Panc1 (cell line): ENCODE results near the gene BRF1. TPM values are rescaled to one million over a fixed set of nuclear protein-coding genes. Genes with fewer than 3 reads are reported as not detected.

Experiments used
- ATAC-seq: fragments of 200-7000 bp; cut with Tn5 transposase; 2 replicates; pipeline ENCODE4 v1.9.1; 2020; ENCODE audit warnings: mild to moderate bottlenecking, moderate library complexity
- BruUV-seq: library from RNA; stranded (reverse); fragments of 400-500 nt; replicated peaks from 2 replicates; lab custom pipeline; 2021; lab: Mats Ljungman, UMichigan
- CTCF ChIA-PET: fragments of 300-600 bp; sonication (Branson Sonifier 250); formaldehyde crosslinking; loops from one replicate; lab custom pipeline; 2022; ENCODE audit warnings: antibody characterized with exemption; lab: Charles Lee
- POLR2A ChIA-PET: fragments of 300-600 bp; sonication (Branson Sonifier 250); formaldehyde crosslinking; loops from one replicate; lab custom pipeline; 2022; ENCODE audit warnings: antibody characterized with exemption; lab: Charles Lee
- DNase-seq: peaks from one replicate; pipeline ENCODE4 v3.0.0-alpha.2; 2010; ENCODE audit warnings: low read depth, low spot score
- H3K27ac ChIP-seq: 2 replicates; pipeline ENCODE4 v1.5.1; 2011; ENCODE audit warnings: mild to moderate bottlenecking, low read length, inconsistent platforms
- H3K27me3 ChIP-seq: fragments of 200-500 bp; sonication (Bioruptor generic); 2 replicates; pipeline ENCODE4 v1.6.0; 2014; ENCODE audit warnings: low read length, inconsistent platforms; ENCODE audit not compliant: control insufficient read depth, insufficient read depth
- H3K36me3 ChIP-seq: fragments of 200-500 bp; sonication (Bioruptor generic); 2 replicates; pipeline ENCODE4 v1.5.1; 2014; ENCODE audit warnings: inconsistent platforms, mild to moderate bottlenecking, low read length, moderate library complexity; ENCODE audit not compliant: control insufficient read depth, insufficient read depth
- H3K4me1 ChIP-seq: 2 replicates; pipeline ENCODE4 v1.5.1; 2011; ENCODE audit warnings: inconsistent platforms, mild to moderate bottlenecking, low read length, moderate library complexity; ENCODE audit not compliant: control insufficient read depth, insufficient read depth
- H3K4me3 ChIP-seq, 2 experiments: 2 replicates each; pipeline ENCODE4 v1.5.1; 2011 to 2012; ENCODE audit warnings: low read depth in 2 of 2, low read length in 2 of 2, mild to moderate bottlenecking in 2 of 2, inconsistent platforms in 1 of 2, moderate library complexity in 1 of 2
- H3K9me3 ChIP-seq: fragments of 200-500 bp; sonication (Bioruptor generic); 2 replicates; pipeline ENCODE4 v1.5.1; 2014; ENCODE audit warnings: low read depth, mild to moderate bottlenecking, inconsistent platforms, low read length, moderate library complexity; ENCODE audit not compliant: control insufficient read depth, insufficient read depth
- POLR2AphosphoS5 ChIP-seq: IDR thresholded peaks from 2 replicates; pipeline ENCODE4 v1.6.1; 2012; ENCODE audit warnings: mild to moderate bottlenecking, low read depth, low read length, moderate library complexity
- SIN3A ChIP-seq: IDR thresholded peaks from 2 replicates; pipeline ENCODE4 v1.6.1; 2012; ENCODE audit warnings: low read depth, mild to moderate bottlenecking, low read length, moderate library complexity, borderline replicate concordance; ENCODE audit not compliant: insufficient read depth
- TCF7L2 ChIP-seq: IDR thresholded peaks from 2 replicates; pipeline ENCODE4 v1.6.1; 2011; ENCODE audit warnings: mild to moderate bottlenecking, low read depth, low read length, inconsistent platforms
- in situ Hi-C: cut with HindIII; loops from 2 replicates; pipeline ENCODE4 v1.10.0; 2016; ENCODE audit warnings: low sequenced_read_pairs, low pct_unique_long_range_greater_than_20kb
- intact Hi-C: fragments of 100-400 bp; cut with micrococcal nuclease; formaldehyde crosslinking; loops from one replicate; pipeline ENCODE4 v1.10.0; 2022; ENCODE audit not compliant: unreplicated experiment
- total RNA-seq: library from RNA; stranded (reverse); gene quantifications from one replicate; pipeline ENCODE4 v1.2.1, GENCODE V29; 2021; ENCODE audit not compliant: unreplicated experiment
- TF ChIP-seq, protein P1 (sequence below), 2 experiments: IDR thresholded peaks; 2 replicates each; pipeline ENCODE4 v1.6.1; 2011 to 2012; ENCODE audit warnings: low read depth in 2 of 2, control low read depth in 1 of 2, low read length in 1 of 2, mild to moderate bottlenecking in 1 of 2, moderate library complexity in 1 of 2; ENCODE audit not compliant: insufficient read depth in 1 of 2
- TF ChIP-seq, protein P2 (sequence below): fragments of 450-650 bp; IDR thresholded peaks from 2 replicates; pipeline ENCODE4 v1.5.1; 2017; ENCODE audit warnings: mild to moderate bottlenecking

BRF1 gene
- total RNA-seq, 1 experiment from 2014 or later = 25.0 TPM

DNA sequence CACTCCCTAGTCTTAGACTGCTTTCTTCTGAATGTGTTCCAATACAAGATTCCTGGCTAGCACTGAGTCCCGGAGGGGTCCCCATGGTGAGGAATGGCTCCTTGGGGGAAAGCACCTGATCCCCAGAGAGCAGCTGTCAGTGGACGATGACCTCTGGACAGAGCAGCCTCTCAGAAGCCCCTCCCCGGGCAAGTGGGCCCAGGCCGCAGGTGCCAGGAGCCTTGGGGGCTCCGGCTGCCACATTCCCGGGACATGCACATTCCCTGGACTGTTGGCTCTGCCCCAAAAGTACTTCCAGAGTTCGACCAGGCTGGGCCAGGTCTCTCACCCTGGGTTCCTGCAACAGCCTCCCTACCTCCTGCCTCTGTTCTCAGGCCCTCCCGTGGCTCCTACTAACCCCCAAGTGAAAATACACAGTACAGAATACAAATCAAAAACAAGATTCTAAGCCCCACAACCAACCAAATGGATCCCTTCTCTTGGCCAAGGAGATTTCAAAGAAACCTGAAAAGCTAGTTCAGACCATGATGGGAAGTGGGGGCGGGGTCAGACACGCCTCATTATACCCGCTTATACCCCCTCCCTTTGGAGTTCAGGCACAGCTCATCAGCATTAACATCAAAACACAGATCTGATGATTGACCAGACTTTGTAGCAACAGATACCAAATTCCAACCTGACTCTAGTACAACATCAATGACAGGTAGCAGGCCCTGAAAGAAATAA is 75.8 kb downstream of the BRF1 start:
- Histone ChIP-seq H3K9me3 (no peaks in the 10 kb centered on the region), H3K27ac (no peak overlapping the region), H3K4me1 (no peaks in the 10 kb centered on the region), H3K36me3 (no peaks in the 10 kb centered on the region), H3K4me3 (no peak overlapping the region), H3K27me3 (no peaks in the 10 kb centered on the region)
- ChIA-PET POLR2A (interaction anchor here (0.7 kb wide), 1 partner anchor 61 kb away, joined by 5 read pairs; no protein-coding TSS in a partner anchor), CTCF (no interaction called here)
- no peak for TF ChIP-seq POLR2AphosphoS5
- TF ChIP-seq, protein P1, sequence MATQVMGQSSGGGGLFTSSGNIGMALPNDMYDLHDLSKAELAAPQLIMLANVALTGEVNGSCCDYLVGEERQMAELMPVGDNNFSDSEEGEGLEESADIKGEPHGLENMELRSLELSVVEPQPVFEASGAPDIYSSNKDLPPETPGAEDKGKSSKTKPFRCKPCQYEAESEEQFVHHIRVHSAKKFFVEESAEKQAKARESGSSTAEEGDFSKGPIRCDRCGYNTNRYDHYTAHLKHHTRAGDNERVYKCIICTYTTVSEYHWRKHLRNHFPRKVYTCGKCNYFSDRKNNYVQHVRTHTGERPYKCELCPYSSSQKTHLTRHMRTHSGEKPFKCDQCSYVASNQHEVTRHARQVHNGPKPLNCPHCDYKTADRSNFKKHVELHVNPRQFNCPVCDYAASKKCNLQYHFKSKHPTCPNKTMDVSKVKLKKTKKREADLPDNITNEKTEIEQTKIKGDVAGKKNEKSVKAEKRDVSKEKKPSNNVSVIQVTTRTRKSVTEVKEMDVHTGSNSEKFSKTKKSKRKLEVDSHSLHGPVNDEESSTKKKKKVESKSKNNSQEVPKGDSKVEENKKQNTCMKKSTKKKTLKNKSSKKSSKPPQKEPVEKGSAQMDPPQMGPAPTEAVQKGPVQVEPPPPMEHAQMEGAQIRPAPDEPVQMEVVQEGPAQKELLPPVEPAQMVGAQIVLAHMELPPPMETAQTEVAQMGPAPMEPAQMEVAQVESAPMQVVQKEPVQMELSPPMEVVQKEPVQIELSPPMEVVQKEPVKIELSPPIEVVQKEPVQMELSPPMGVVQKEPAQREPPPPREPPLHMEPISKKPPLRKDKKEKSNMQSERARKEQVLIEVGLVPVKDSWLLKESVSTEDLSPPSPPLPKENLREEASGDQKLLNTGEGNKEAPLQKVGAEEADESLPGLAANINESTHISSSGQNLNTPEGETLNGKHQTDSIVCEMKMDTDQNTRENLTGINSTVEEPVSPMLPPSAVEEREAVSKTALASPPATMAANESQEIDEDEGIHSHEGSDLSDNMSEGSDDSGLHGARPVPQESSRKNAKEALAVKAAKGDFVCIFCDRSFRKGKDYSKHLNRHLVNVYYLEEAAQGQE (IDR thresholded peaks at IDR 0.05; ENCODE audit: insufficient read depth in 1 of 2, low read depth in 2 of 2, low read length in 1 of 2) = no peak
- TF ChIP-seq TCF7L2 = no peak
- TF ChIP-seq SIN3A = no peak
- TF ChIP-seq, protein P2, sequence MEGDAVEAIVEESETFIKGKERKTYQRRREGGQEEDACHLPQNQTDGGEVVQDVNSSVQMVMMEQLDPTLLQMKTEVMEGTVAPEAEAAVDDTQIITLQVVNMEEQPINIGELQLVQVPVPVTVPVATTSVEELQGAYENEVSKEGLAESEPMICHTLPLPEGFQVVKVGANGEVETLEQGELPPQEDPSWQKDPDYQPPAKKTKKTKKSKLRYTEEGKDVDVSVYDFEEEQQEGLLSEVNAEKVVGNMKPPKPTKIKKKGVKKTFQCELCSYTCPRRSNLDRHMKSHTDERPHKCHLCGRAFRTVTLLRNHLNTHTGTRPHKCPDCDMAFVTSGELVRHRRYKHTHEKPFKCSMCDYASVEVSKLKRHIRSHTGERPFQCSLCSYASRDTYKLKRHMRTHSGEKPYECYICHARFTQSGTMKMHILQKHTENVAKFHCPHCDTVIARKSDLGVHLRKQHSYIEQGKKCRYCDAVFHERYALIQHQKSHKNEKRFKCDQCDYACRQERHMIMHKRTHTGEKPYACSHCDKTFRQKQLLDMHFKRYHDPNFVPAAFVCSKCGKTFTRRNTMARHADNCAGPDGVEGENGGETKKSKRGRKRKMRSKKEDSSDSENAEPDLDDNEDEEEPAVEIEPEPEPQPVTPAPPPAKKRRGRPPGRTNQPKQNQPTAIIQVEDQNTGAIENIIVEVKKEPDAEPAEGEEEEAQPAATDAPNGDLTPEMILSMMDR = no peak
- in situ Hi-C loops (no loop called here), intact Hi-C loops (no loop called here)
- no TSS peak for BruUV-seq
- no peak for ATAC-seq
- DNase-seq = no peak

DNA sequence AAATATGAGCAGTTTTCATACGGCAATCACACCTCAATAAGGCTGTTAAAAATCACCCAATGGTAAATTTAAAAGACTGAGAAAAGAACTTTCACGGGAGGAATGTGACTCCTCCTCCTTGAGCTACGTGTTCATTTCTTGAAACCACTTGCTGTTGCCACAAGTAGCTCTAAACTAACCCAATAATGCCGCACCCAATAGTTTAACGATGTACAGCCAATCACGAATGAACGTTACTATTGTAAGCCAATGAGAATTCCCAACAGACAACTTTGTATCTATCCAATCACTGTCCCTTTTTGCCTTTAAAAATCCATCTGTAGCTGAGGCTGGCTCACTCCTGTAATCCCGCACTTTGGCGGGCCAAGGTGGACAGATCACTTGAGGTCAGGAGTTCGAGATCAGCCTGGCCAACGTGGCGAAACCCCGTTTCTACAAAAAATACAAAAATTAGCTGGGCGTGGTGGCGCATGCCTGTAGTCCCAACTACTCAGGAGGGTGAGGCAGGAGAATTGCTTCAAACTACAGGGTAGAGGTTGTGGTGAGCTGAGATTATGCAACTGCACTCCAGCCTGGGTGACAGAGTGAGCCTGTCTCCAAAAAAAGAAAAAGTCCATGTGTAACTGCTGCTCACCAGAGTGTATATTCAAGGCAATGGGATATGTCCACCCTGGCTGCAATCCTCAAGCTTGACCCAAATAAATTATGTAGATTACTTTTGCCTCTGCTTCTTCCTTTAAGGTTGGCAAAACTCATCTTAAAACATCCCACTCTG is 76.8 kb downstream of the BRF1 start:
- no TSS peak for BruUV-seq
- in situ Hi-C loops (no loop called here), intact Hi-C loops (no loop called here)
- H3K27me3 ChIP-seq = no peaks in the 10 kb centered on the region
- ChIA-PET CTCF (no interaction called here), POLR2A (no interaction called here)
- ATAC-seq = no peak
- no peak for DNase-seq
- no peaks in the 10 kb centered on the region for H3K4me1 ChIP-seq
- no peaks in the 10 kb centered on the region for H3K36me3 ChIP-seq
- TF ChIP-seq, protein P1 (IDR thresholded peaks at IDR 0.05; ENCODE audit: insufficient read depth in 1 of 2, low read depth in 2 of 2, low read length in 1 of 2) = no peak
- TF ChIP-seq TCF7L2 = no peak
- no peak for TF ChIP-seq POLR2AphosphoS5
- no peak for TF ChIP-seq SIN3A
- TF ChIP-seq, protein P2 = no peak
- H3K9me3 ChIP-seq = no peaks in the 10 kb centered on the region
- H3K4me3 ChIP-seq = no peak overlapping the region
- no peak overlapping the region for H3K27ac ChIP-seq
